Thymus (tissue), 11 donors: ENCODE measurements around the gene PSD. TPM values are rescaled to one million over a fixed set of nuclear protein-coding genes. Genes with fewer than 3 reads are reported as not detected.

Source experiments
- DNase-seq, 9 donors: peaks; one replicate each; pipeline ENCODE4 v3.0.0-alpha.2; 2013; ENCODE audit warnings: low spot score in 9 of 9, low read depth in 6 of 9, missing footprints in 1 of 9
- H3K27ac ChIP-seq, 2 donors: one replicate each; pipeline ENCODE4 v1.5.1; 2013; ENCODE audit warnings: control low read depth in 1 of 2, low read depth in 1 of 2, low read length in 1 of 2, mild to moderate bottlenecking in 1 of 2, moderate library complexity in 1 of 2
- H3K27me3 ChIP-seq, 2 donors: one replicate each; pipeline ENCODE4 v1.5.1; 2013; ENCODE audit warnings: low read length in 1 of 2; ENCODE audit not compliant: control insufficient read depth in 2 of 2, insufficient read depth in 1 of 2
- H3K36me3 ChIP-seq, 2 donors: one replicate each; pipeline ENCODE4 v1.5.1; 2013; ENCODE audit warnings: low read length in 1 of 2, mild to moderate bottlenecking in 1 of 2, moderate library complexity in 1 of 2; ENCODE audit not compliant: control insufficient read depth in 2 of 2, insufficient read depth in 2 of 2
- H3K4me1 ChIP-seq, 2 donors: one replicate each; pipeline ENCODE4 v1.5.1; 2013; ENCODE audit warnings: low read length in 2 of 2; ENCODE audit not compliant: control insufficient read depth in 2 of 2, insufficient read depth in 2 of 2
- H3K4me3 ChIP-seq, 2 donors: one replicate each; pipeline ENCODE4 v1.5.1; 2013; ENCODE audit warnings: low read length in 2 of 2, control low read depth in 1 of 2, mild to moderate bottlenecking in 1 of 2
- H3K9me3 ChIP-seq, 2 donors: one replicate each; pipeline ENCODE4 v1.5.1; 2013; ENCODE audit warnings: low read length in 1 of 2, mild to moderate bottlenecking in 1 of 2; ENCODE audit not compliant: control insufficient read depth in 2 of 2, insufficient read depth in 1 of 2
- WGBS: extraction: QIAGEN DNeasy Blood & Tissue Kit; methylation state at CpG from one replicate; pipeline ENCODE4 v1.1.7; 2013; 5-methylcytosine and 5-hydroxymethylcytosine counted together
- polyA plus RNA-seq: library from polyadenylated mRNA; stranded (reverse); fragments of 200-250 nt; gene quantifications from one replicate; pipeline ENCODE4 v1.2.3, GENCODE V29; 2013
- total RNA-seq: library from RNA; stranded (reverse); fragments of 120-200 nt; gene quantifications from one replicate; pipeline ENCODE4 v1.2.4, GENCODE V29; 2013
- donor health status: healthy.

The PSD gene
- total and polyA plus RNA-seq, 2 donors, result 3.8 to 4.6 TPM

DNA sequence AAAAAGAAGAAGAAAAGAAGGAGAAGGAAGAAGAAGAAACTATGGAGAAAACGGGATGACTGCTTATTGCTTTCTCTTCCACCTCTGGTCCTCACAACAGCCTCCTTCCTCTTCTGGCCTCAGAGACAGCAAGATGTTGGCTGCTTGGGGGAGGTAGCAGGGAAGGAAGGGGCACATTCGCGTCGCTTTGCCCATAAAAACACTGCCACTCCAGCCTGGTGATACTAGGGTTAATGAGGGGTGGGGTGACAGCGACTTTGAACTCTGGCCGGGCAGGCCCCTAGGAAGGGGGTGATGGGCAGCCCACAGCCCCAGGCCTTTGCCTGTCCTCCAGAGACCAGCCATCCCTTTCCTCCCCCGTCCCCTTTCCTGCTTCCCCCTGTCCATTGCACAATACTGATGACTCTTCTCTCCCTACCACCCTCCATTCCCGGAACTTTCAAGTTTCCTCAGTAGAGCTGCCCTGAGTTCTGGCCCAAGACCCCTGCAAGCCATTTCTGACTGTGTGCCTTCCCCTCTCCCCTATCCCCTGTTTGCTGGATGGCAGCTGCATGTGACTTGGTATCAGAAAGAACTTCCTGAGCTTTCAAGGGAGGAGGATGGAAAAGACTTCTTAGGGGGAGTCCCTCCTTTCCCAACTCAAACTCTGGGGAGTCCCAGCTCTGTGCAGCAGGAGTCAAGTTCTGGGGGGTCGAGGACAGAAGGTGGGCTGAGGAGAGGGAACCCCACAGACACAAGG is 16.0 kb upstream of the PSD start:
- no peak overlapping the region for H3K4me3 ChIP-seq
- H3K27ac ChIP-seq, result peak overlapping the region in 1 of 2 donors; percentile 50
- H3K4me1 ChIP-seq, result peaks cover 11 to 52% of the 10 kb centered on the region in 2 donors
- H3K27me3 ChIP-seq, result peaks cover 2 to 17% of the 10 kb centered on the region in 2 donors
- H3K36me3 ChIP-seq, result no peaks in the 10 kb centered on the region
- WGBS, result 40% methylated on average over 9 of the region's 9 CpGs
- no peak for DNase-seq
- peaks cover 0 to 6% of the 10 kb centered on the region in 2 donors for H3K9me3 ChIP-seq

GRCh38 chr10:102433619-102434046 is 15.0 kb upstream of the PSD start:
- peak overlapping the region in 1 of 2 donors; percentile 31 for H3K27ac ChIP-seq

DNA sequence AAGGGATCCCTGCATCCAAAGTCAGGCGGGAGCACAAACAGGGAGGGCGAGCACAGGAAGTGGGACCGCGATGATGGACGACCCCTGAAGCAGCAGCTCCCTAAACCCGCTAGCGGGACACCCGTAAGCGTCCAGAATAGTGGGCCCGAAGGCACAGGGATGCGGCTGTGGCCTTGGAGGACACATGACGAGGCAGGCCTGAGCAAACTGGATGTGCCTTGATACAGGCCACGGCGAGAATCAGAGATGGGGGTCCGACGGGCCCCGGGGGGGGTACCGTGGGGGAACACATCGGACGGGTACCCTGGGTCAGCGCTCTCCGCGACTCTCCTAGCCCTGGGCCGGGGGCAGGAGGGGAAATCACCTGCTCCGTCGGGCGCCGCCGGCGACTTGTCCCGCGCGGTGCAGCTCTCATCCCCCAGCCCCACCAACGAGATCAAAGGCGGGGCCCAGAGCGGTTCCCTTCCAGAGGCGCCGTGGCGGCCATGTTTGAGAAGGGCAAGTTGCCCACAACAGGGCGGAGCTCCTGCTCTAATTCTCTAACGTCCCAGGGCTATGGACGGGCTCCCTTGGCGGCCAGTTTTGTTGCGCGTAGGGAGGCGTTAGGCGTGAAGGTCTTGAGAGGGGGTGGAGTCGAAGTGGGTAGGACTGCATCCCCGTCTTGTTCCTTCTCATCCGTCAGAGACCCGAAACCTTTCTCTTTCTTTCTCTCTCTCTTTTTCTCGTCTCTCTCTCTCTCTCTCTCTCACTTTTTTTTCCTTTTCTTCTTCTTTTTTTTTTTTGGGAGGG is 13.8 kb upstream of the PSD start, which contains the start of gene CUEDC2:
TSS of gene CUEDC2 (minus strand) at position 413 of the 789 bp plus-strand sequence. CDS start 7,386 bp downstream, outside the sequence.
- Histone ChIP-seq H3K27me3 (peaks cover 2 to 17% of the 10 kb centered on the region in 2 donors), H3K36me3 (no peaks in the 10 kb centered on the region), H3K27ac (peak within 1 kb of the TSS; percentile 74 to 76), H3K9me3 (peaks cover 0 to 6% of the 10 kb centered on the region in 2 donors), H3K4me3 (peak within 1 kb of the TSS; percentile 95 to 97), H3K4me1 (peaks cover 11 to 48% of the 10 kb centered on the region in 2 donors)
- DNase-seq, result peak; percentile 86 to 97 (median 92)
- WGBS, result under 1% methylated on average over 52 of the region's 52 CpGs

More at GRCh38 chr10:102433619-102434046, 15.0 kb upstream of the PSD start:
- Histone ChIP-seq H3K27me3 (peaks cover 2 to 17% of the 10 kb centered on the region in 2 donors), H3K4me3 (no peak overlapping the region), H3K4me1 (peaks cover 11 to 52% of the 10 kb centered on the region in 2 donors), H3K9me3 (peaks cover 0 to 6% of the 10 kb centered on the region in 2 donors), H3K36me3 (no peaks in the 10 kb centered on the region)
- DNase-seq, result no peak
- WGBS, result 33% methylated on average over 5 of the region's 5 CpGs

DNA sequence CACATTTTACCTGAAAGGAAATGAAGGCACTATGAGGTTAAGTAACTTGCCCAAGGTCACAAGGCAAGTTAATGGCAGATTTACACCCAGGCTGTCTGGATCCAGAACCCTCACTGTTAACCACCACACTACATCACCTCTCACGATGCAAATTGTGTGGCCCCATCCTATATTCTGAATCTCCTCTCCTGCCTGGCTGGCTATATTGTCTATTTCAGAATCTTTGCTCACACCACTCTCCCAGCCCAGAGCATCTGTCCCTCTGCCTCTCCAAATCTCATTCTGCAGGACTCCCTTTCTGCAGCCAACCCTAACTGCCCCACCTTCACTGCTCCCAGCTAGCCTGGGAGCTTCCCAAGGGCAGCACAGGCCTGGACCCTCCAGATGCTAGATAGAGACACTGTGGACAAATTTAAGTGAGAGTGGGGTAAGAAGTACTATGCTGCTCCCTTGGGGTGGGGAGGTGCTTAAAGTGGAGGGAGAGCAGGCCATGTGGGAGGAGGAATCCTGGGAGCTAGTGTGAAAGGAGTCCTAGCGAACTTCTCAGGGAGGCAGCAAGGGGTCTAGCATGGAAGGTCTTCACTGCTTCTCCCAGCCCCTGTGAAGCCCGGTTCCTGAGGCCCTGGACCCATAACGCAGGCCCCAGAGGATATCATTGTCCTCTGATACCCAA is 13.0 kb upstream of the PSD start:
- H3K36me3 ChIP-seq, result no peaks in the 10 kb centered on the region
- peaks cover 0 to 6% of the 10 kb centered on the region in 2 donors for H3K9me3 ChIP-seq
- peaks cover 11 to 46% of the 10 kb centered on the region in 2 donors for H3K4me1 ChIP-seq
- WGBS, result 29% methylated on average over 4 of the region's 4 CpGs
- H3K27ac ChIP-seq, result peak overlapping the region; percentile 74 to 76
- DNase-seq, result no peak
- H3K4me3 ChIP-seq, result peak overlapping the region; percentile 95 to 97
- peaks cover 2 to 17% of the 10 kb centered on the region in 2 donors for H3K27me3 ChIP-seq

GRCh38 chr10:102429468-102429867 is 10.9 kb upstream of the PSD start:
- H3K36me3 ChIP-seq, result peaks cover 3 to 4% of the 10 kb centered on the region in 2 donors
- H3K9me3 ChIP-seq, result peaks cover 0 to 6% of the 10 kb centered on the region in 2 donors
- no peak for DNase-seq
- 97% methylated on average over 8 of the region's 8 CpGs for WGBS
- H3K4me1 ChIP-seq, result peaks cover 7 to 25% of the 10 kb centered on the region in 2 donors
- H3K27me3 ChIP-seq, result peaks cover 0 to 5% of the 10 kb centered on the region in 2 donors
- no peak overlapping the region for H3K27ac ChIP-seq
- H3K4me3 ChIP-seq, result no peak overlapping the region

DNA sequence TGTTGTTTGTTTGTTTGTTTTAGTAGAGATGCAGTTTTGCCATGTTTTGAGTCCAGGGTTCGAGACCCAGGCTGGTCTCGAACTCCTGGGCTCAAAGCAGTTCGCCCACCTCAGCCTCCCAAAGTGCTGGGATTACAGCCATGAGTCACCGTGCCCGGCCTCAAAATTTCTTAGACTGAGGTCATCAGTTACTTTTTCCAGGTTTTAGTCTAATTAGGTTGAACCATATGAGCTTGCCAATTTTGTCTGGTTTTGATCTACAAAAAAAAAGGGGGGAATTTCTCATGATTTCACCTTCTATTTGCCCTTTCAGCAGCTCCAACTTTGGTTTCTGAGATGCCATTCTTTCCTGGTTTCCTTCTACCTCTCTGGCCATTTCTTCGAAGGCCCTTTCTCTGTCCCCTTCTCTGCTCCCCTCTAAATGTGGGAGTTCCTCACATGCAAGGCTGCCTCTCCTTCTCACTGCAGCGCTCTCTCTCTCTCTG is 8.3 kb upstream of the PSD start:
- H3K9me3 ChIP-seq, result peaks cover 0 to 7% of the 10 kb centered on the region in 2 donors
- DNase-seq, result no peak
- peaks cover 6 to 12% of the 10 kb centered on the region in 2 donors for H3K27me3 ChIP-seq
- peaks cover 14 to 18% of the 10 kb centered on the region in 2 donors for H3K36me3 ChIP-seq
- peaks cover 15% of the 10 kb centered on the region in 2 donors for H3K4me1 ChIP-seq
- 96% methylated on average over 7 of the region's 7 CpGs for WGBS
- no peak overlapping the region for H3K27ac ChIP-seq
- no peak overlapping the region for H3K4me3 ChIP-seq

- Histone ChIP-seq H3K4me3 (no peak overlapping the region), H3K9me3 (peaks cover 0 to 12% of the 10 kb centered on the region in 2 donors), H3K27ac (no peak overlapping the region), H3K27me3 (peaks cover 6 to 26% of the 10 kb centered on the region in 2 donors), H3K4me1 (peaks cover 19 to 22% of the 10 kb centered on the region in 2 donors), H3K36me3 (peaks cover 14 to 18% of the 10 kb centered on the region in 2 donors)
- WGBS, result 97% methylated on average over 1 of the region's 1 CpG
- no peak for DNase-seq
Observed at GRCh38 chr10:102425444-102425843, 6.9 kb upstream of the PSD start.

GRCh38 chr10:102424916-102425315 is 6.3 kb upstream of the PSD start:
- peaks cover 0 to 12% of the 10 kb centered on the region in 2 donors for H3K9me3 ChIP-seq
- peaks cover 24 to 27% of the 10 kb centered on the region in 2 donors for H3K4me1 ChIP-seq
- no peak overlapping the region for H3K27ac ChIP-seq
- H3K27me3 ChIP-seq, result peaks cover 6 to 31% of the 10 kb centered on the region in 2 donors
- H3K36me3 ChIP-seq, result peaks cover 14 to 18% of the 10 kb centered on the region in 2 donors
- H3K4me3 ChIP-seq, result no peak overlapping the region
- no peak for DNase-seq
- WGBS, result over 99% methylated on average over 6 of the region's 6 CpGs
